ENCODE data around the gene CCL20.

GRCh38 chr2:227823922-227824321 is 10.3 kb downstream of the CCL20 start:
- TF ChIP-seq CTCF (IDR thresholded peaks at IDR 0.05) (no peak), POLR2A (IDR thresholded peaks at IDR 0.05) (no peak)

Data from Peyer's patch (tissue), 4 donors.